ENCODE measurements around the gene RAB11FIP3. TPM values are rescaled to one million over a fixed set of nuclear protein-coding genes. Genes with fewer than 3 reads are reported as not detected.

RAB11FIP3 gene
- total and polyA plus RNA-seq, 2 of the 13 experiments (the other 11 are each of a cell fraction or from before 2014, with no cell fraction given): 34.3 to 57.6 TPM

GRCh38 chr16:457732-458400 lies 32.4 kb downstream of the RAB11FIP3 start (continued):
- TF ChIP-seq MAZ (IDR thresholded peaks at IDR 0.05; ENCODE audit: borderline replicate concordance, low read depth, low read length): no peak
- TF ChIP-seq MAZ (CRISPR knock-in tag; IDR thresholded peaks at IDR 0.05; ENCODE audit: low read depth): no peak
- TF ChIP-seq ZNF740 (CRISPR knock-in tag; IDR thresholded peaks at IDR 0.05): 0 out of 2 replicates have a peak, but pooled peaks have one; percentile 42
- no peak for TF ChIP-seq TAF1 (CRISPR knock-in tag; IDR thresholded peaks at IDR 0.05)
- TF ChIP-seq ZNF646 (CRISPR knock-in tag; IDR thresholded peaks at IDR 0.05): no peak
- no peak for TF ChIP-seq MEIS1 (CRISPR knock-in tag; IDR thresholded peaks at IDR 0.05; ENCODE audit: borderline replicate concordance)
- no peak for TF ChIP-seq FOXM1 (CRISPR knock-in tag; IDR thresholded peaks at IDR 0.05)
